Measurements from ENCODE around the gene CERK.

CERK gene

DNA sequence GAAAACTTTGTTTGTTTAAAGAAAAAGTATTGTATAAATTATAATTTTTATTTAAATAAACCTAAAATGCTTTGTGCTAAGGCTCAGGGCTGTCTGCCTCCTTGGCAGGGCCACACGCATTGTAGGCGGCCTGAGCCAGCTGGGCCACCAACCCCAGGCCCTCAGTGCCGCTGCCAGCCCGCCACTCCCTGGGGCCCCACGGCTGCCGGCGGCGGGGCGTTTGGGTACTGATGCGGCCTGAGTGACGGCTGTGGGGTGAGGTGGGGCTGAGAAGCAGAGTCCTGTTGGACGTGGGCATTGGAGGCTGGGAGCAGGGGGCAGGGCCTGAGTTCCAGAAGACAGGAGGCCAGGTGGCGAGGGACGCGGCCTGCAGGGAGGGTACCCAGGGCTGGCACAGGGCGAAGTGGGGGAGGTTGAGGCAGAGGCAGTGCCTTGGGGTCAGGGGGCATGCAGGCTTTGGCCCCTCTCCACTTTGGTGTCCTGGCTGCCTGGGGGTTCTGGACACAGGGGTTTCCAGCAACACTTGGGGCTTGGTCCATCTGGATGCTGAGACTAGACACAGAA lies 58.3 kb downstream of the CERK start:
- DNase-seq (ENCODE audit: extremely low read depth in 1 of 2, low read depth in 1 of 2) = no peak

DNA sequence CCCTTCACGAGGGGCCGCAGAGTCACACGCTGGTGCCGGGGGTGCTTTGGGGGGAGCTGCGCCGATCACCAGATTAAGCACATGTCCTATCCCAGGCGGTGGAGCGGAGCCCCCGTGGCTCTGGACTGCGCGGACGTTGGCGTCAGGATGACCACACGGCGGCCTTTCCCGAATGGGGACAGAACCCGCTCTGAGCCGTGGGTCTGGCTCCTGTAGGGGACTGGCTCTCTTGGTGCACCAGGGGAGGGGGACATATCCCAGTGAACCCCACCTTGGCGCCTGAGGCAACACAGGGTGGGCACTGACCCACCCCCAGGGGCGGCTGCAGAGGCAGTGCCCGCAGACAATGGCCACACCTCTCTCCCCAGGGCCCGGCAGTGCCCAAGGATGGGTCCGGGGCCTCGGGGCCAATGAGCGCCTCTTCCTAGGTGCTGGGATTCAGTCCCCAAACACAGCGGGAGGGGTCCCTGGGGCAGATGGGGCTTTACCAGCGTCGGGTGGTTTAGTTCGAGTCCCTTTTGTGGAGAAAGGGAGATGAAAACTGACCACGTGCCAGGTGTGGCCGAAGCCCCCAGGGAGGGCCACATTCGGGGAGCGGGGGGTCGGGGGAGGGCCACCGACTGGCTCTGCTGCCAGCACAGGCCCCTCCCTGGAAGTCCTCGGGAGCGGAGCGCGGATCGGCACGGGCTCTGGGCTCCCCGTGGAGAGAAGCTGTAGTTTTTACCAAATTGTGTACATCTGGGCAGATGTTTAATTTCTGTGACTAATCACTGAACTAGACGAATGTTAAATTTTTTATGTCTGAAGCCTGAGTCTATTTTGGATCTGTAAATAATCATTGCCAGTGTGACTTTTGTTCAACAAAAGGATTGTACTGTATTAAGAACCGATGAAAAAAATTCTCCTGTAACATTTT lies 59.0 kb downstream of the CERK start:
- DNase-seq (ENCODE audit: extremely low read depth in 1 of 2, low read depth in 1 of 2) = no peak

GRCh38 chr22:46678003-46678657 lies 59.9 kb downstream of the CERK start:
- no peak for DNase-seq (ENCODE audit: extremely low read depth in 1 of 2, low read depth in 1 of 2)

GRCh38 chr22:46677323-46678002 lies 60.6 kb downstream of the CERK start:
- DNase-seq (ENCODE audit: extremely low read depth in 1 of 2, low read depth in 1 of 2) = no peak

DNA sequence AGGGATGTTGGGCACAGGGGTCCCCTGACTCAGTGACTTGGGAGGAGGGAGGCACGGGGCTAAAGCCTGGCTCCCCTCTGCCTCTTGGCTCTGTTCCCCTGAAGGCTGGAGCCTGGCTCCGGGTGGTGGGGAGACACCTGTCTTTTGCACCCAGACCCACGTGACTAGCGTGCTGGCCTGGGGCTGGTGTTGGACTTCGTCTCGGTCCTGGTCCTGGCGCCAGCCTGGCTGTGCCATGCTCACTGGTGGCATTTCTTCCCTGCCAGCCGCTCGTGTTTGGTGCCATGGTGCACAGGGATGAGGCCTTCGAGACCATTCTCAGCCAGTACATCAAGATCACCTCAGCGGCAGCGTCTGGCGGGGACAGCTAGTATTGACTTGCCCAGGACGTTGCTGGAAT lies 61.2 kb downstream of the CERK start:
- DNase-seq (ENCODE audit: extremely low read depth in 1 of 2, low read depth in 1 of 2) = no peak

DNA sequence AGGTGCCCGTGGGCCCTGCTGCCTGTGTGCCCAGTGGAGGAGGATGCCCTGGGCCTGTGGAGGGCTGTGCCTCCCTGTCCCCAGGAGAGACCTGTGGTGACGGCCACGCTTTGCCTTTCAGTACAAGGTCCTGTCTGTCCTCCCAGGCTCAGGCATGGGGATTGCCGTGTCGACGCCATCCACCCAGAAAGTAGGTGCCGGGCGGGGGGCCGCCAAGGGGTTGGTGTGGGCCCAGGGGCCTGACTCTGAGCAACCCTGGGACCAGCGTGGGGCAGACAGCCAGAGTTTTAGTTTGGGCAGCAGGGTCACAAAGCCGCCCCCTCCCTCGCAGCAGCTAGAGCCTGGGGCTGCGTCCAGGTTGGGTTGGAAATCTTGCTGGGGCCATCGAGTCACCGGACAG lies 61.6 kb downstream of the CERK start:
- DNase-seq (ENCODE audit: extremely low read depth in 1 of 2, low read depth in 1 of 2) = no peak

- DNase-seq (ENCODE audit: extremely low read depth in 1 of 2, low read depth in 1 of 2) = no peak
Observed at GRCh38 chr22:46675938-46676337, 62.1 kb downstream of the CERK start.

- no peak for DNase-seq (ENCODE audit: extremely low read depth in 1 of 2, low read depth in 1 of 2)
Observed at GRCh38 chr22:46675479-46675878, 62.6 kb downstream of the CERK start.

- no peak for DNase-seq (ENCODE audit: extremely low read depth in 1 of 2, low read depth in 1 of 2)
Observed at GRCh38 chr22:46674906-46675305, 63.1 kb downstream of the CERK start.

DNA sequence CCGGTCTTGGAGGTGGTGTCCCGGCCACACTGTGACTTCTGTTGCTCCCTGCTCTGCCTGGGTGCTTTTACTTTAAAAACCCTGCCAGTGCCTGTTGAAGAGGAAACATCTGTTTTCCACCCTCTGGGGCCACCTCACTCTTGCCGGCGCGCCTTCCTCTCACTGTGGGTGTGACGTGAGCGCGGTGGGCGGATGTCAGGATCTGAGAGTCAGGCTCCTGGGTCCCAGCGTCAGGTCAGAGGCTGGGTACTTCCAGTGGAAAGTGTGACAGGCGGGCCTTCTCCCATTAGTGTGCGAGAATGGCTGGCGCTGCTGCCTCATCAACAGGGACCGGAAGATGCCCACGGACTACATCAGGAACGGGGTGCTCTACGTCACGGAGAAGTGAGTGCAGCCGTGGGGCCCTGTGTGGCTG lies 63.7 kb downstream of the CERK start:
- peak; percentile 88 to 96 for DNase-seq (ENCODE audit: extremely low read depth in 1 of 2, low read depth in 1 of 2)

GRCh38 chr22:46673662-46674236 lies 64.3 kb downstream of the CERK start:
- no peak for DNase-seq (ENCODE audit: extremely low read depth in 1 of 2, low read depth in 1 of 2)

DNA sequence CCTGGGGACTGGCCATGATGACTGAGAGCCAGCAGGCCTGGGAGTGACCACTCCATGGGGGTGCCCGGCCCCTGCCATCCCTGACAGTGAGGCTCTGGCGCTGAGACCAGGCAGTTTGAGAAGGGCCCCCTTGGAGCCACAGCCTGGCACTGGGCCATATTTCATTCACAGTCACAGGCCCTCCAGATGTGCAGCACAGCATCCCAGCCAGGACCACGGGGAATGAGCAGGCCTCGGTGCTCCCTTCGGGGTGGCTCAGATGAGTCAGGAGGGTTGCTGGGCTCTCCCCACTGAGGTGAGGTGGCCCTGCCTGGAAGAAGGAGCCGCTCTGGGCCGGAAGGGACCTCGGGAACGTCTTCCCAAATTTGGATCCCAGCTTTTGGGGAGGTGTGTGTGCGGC lies 64.8 kb downstream of the CERK start:
- no peak for DNase-seq (ENCODE audit: extremely low read depth in 1 of 2, low read depth in 1 of 2)

GRCh38 chr22:46672731-46673130 lies 65.3 kb downstream of the CERK start:
- no peak for DNase-seq (ENCODE audit: extremely low read depth in 1 of 2, low read depth in 1 of 2)

DNA sequence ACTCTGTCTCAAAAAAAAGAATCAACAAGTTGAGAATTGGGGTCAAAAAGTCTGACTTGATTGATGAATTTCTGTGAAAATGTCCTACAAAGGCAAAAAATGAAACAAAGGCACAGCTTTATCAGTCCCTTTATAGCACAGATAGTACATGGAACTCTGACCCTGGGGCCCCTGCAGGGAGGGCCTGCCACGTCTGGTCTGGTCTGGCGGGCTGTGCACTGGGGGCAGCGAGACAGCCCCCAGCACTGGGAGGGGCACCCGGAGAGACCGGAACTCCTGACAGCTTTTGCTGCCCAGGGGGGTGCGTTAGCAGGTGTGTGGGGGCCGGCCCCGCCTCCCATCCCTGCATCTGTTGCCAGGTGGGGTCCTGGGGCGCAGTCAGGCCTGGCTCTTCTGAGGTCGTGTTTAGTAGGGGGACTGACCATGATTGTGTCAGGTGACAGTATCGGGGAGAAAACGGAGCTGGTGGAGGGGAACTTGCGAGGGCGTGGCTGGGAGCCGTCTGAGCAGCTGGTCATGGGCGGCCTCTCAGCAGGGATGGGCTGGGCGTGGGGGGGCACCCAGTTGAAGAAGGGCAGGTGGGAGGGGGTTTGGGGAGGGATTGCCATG lies 66.1 kb downstream of the CERK start:
- no peak for DNase-seq (ENCODE audit: extremely low read depth in 1 of 2, low read depth in 1 of 2)

- DNase-seq (ENCODE audit: extremely low read depth in 1 of 2, low read depth in 1 of 2) = no peak
Observed at GRCh38 chr22:46669201-46669600, 68.9 kb downstream of the CERK start.

DNA sequence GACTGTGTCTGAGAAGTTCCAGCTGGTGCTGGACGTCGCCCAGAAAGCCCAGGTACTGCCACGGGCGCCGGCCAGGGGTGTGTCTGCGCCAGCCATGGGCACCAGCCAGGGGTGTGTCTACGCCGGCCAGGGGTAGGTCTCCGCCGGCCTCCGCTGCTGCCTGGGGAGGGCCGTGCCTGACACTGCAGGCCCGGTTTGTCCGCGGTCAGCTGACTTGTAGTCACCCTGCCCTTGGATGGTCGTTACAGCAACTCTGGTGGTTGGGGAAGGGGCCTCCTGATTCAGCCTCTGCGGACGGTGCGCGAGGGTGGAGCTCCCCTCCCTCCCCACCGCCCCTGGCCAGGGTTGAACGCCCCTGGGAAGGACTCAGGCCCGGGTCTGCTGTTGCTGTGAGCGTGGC lies 69.9 kb downstream of the CERK start:
- DNase-seq (ENCODE audit: extremely low read depth in 1 of 2, low read depth in 1 of 2) = no peak

DNA sequence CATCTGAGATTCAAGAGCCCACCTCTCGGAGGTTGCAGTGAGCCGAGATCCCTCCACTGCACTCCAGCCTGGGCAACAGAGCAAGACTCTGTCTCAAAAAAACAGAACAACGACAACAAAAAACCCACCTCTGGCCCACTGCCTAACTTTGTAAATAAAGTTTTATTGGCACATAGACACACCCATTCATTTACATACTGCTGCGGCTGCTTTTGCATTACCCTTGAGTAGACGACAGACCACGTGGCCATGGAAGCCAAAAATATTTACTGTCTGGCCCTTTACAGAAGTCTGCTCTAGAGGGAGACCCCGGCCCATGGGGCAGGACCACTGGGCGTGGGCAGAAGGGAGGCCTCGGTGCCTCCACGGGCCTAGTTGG lies 70.8 kb downstream of the CERK start:
- DNase-seq (ENCODE audit: extremely low read depth in 1 of 2, low read depth in 1 of 2) = no peak

DNA sequence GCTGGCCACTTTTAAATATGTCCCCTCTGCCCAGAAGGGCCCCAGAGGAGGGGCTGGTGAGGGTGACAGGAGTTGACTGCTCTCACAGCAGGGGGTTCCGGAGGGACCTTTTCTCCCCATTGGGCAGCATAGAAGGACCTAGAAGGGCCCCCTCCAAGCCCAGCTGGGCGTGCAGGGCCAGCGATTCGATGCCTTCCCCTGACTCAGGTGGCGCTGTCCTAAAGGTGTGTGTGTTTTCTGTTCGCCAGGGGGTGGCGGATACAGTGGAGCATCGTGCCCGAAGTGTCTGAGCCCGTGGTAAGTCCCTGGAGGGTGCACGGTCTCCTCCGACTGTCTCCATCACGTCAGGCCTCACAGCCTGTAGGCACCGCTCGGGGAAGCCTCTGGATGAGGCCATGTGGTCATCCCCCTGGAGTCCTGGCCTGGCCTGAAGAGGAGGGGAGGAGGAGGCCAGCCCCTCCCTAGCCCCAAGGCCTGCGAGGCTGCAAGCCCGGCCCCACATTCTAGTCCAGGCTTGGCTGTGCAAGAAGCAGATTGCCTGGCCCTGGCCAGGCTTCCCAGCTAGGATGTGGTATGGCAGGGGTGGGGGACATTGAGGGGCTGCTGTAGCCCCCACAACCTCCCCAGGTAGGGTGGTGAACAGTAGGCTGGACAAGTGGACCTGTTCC lies 71.3 kb downstream of the CERK start:
- no peak for DNase-seq (ENCODE audit: extremely low read depth in 1 of 2, low read depth in 1 of 2)

GRCh38 chr22:46665751-46666280 lies 72.2 kb downstream of the CERK start:
- no peak for DNase-seq (ENCODE audit: extremely low read depth in 1 of 2, low read depth in 1 of 2)

DNA sequence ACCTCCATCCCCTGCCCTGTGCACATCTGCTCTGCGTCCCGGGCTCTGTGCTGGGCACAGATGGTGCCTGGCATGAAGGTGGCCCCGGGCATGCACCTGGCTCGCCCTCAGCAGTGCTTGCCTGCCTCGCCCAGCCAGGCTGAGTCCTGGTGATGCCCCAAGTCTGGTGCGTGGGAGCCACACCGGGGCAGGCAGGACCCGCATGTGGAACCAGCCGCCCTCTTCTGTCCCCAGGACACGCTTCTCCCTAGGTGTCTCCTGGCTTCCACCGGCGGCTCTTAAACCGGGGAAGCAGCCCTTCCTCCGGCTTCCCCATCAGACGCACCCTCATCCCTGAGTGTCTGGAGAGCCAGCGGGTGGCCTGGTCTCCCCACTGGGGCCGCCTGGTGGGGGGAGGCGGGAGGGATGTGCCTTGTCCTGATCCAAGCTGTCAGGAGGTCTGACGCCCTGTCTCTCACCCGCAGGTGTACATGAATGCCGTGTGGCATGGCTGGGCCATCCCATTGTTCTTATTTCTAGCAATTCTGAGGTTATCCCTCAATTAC lies 72.8 kb downstream of the CERK start:
- no peak for DNase-seq (ENCODE audit: extremely low read depth in 1 of 2, low read depth in 1 of 2)
